HG02970 (cell line): ENCODE measurements around the gene FSCN2.
"Not testable (repeated sequence)": the region's sequence is repeated elsewhere in the genome, so short reads cannot be mapped to it uniquely, and the experiment has no call there.

Source experiments
- ATAC-seq: cut with Tn5 transposase; IDR thresholded peaks from one replicate; pipeline ENCODE4 v1.9.1; 2021; ENCODE audit warnings: mild to moderate bottlenecking, moderate library complexity, moderate number of reproducible peaks; ENCODE audit not compliant: unreplicated experiment, low FRiP score

Gene FSCN2

DNA sequence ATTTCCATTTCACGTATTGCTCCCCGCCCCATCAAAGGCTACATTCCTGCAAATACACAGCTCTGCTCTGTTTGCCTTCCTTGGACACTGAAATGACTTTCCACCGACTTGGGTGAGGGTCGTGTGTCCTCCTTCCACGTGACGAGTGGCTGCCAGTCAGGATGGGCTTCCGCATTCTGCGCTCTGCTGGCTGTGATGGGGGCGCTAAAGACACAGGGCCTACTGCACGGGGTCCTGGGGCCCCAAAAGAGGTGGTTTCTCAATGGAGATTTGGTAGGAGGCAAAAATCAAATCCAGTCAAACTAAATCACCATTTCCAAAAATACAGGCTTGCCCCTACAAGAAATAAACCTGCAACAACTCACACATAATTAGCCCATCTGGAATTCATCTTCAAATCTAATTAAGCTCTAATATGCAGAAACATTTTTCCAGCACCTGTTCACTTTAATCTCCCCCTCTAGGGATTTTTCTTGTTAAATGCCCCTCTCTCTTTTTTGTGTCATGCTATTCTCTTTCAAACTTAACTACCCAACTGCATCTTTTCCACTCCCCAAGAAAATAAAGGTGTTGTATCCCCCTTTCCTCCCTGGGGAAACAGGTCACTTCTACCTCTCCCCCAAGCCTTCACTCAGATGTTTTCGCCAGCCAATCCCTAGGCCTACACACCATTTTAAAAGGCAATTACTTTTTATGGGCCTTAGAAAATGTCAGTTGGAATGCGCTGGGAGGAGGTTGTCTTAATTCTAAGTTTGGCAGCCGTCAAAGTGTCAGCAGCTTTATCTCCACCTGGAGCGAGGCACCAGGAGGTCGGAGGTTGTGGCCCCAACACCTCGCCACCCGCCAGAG is 45.8 kb downstream of the FSCN2 start:
- ATAC-seq: no peak

DNA sequence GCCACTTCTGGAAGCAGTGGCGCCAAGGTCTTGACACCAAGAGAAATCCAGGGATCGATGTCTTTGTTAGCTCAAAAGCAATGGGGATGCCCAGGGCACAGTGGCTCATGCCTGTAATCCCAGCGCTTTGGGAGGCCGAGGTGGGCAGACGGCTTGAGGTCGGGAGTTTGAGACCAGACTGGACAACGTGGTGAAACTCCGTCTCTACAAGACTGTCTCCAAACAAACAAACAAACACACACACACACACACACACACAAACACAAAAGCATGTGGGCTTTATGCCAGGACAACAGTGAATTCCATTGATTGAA is 46.4 kb downstream of the FSCN2 start:
- ATAC-seq: no peak

DNA sequence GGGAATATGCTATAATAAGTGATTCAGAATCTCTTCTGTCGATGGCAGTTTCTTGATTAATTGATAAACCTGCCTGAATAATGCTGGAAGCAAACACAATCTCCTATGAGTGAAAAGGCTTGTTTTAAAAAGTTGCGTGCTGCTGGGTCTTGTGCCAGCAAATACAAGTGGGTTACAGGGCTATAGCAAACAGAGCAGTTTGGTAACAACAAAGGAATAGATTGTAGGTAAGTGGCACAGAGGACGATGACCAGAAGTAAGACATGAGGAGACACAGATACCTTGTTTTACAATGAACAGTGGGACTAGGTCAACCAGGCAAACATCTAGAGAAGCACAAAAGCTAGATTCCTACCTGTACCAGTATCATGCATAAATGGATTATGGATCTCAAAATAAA is 47.7 kb downstream of the FSCN2 start:
- ATAC-seq: no peak

DNA sequence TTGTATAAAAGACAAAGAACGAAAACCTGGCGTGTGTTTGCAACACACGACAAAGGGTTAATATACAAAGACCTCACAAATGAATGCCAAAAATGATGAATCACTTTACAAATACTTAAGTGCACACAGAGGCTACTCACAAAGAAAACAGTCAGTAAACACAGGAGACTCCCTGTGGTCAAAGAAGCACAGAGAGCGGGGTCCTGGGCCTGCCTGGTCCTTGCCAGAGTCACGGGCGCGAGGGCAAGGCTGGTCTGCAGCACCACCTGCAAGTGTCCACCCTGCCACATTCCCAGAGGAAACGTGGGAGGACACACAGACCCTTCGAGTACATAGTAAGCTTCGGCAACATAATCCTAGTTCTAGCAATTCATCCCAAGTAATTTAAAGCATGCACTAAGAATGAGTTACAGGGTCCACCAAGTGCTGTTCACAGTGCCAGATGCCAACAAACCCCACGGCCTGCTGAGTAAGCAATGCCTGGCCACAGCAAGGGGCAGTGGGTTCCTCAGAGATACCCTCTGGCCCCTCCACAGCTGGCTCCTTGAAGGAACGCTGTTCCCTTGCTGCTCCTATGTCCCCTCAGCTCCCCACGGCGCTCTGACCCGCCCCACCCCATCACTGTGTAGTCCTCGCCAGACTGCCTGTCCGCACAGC is 48.6 kb downstream of the FSCN2 start:
- no peak for ATAC-seq

DNA sequence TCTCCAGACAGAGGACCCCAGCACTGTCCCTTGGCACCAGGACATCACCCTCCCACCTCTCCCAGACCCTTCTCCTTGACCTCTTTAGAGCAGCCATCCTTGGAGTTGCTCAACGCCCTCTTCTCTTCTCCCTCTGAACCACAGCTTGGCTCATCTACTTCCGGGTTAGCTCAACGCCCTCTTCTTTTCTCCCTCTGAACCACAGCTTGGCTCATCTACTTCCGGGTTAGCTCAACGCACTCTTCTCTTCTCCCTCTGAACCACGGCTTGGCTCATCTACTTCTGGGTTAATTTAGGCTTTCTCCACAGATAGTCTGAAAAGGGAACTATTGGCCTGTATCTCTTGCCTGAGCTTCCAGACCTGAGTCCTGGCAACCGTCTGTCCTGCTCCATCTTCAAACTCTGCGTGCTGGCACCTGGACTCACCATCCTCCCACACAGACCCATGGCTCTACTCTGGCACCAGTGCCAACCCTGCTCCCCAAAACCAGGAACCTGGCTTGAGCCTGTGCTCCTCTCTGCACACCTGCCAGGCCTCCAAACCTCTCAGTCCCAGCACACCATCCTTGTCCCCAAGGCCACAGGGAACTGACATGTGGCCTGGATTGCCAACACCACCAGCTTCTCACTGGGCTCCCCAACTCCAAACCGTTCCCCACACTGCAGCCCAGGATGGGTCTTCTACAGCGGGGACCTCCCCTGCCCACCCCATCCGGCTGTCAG is 49.3 kb downstream of the FSCN2 start:
- no peak for ATAC-seq

DNA sequence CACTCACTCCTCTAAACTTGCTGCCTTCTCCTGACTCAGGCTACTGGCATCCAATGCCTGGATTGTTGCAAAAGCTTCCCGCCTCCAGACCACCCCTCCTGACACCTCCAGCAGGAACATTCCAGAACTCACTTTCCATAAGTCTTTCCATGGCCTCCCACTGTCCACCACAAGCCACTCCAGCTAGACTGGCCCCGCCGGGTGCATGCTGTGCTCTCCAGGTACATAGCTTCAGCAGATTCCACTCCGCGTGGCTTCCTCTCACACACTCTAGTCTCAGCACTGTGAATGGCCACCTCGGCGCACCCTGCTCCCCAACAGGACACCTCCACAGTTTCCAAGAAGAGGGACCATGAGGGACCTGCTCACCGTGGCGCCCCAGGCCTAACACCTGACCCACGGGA is 49.9 kb downstream of the FSCN2 start:
- no peak for ATAC-seq

DNA sequence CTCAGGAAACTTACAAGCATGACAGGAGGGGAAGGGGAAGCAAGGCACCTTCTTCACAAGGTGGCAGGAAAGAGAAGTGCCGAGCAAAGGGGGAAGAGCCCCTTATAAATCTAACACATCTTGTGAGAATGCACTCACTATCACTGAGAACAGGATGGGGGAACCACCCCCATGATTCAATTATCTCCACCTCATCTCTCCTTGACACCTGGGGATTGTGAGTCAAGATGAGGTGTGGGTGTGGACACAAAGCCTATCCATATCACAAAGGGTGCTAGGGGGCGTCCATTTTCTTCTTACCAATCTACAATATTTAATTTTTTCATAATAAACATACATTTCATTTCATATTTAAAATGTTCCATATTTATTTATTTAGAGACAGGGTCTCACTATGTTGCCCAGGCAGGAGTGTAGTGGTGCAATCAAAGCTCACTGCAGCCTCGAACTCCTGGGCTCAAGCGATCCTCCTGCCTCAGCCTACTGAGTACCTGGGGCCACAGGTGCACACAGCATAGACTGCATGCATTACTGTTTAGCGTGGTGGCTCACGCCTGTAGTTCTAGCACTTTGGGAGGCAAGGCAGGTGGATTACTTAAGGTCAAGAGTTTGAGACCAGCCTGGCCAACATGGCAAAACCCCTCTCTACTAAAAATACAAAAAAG is 50.5 kb downstream of the FSCN2 start:
- ATAC-seq: no peak

DNA sequence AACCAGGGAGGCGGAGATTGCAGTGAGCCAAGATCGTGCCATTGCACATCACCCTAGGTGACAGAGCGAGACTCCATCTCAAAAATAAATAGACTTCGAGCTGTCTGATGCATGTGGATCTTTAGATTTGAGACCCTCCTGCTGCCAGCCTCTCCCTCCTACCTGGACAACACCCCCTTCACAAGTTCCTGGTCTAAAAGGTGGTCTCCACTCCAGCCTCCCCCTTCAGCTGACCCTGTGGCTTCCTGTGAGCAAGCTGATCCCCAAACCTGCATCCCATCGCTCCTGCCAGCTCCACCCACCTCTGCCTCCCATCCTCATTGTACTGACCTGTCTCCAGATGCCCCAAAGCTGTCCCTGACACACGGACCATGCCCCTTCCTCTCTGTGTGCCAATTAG is 51.1 kb downstream of the FSCN2 start:
- no peak for ATAC-seq

DNA sequence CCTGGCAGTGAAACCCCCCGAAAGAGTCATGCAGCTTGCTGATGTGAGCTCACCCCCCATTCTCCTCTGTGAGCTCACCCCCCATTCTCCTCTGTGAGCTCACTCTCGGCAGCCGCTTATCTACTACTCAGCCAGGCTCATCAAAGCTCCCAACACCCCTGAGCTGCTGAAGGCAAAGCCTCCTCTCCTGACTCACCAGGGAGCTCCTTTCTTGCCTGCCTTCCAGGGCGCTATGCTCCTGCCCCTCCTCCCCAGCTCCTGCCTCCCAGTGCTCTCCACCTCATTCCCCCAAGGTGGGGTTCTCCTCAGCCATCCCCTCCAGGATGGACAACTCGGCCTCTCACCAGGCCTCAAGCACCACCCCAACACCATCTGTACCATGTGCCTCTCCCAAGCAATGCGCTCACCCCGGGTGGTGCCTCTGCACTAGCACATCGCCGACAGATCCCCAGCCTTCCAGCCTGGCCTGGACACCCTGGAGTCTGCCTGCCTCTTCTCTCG is 51.7 kb downstream of the FSCN2 start:
- ATAC-seq: no peak

DNA sequence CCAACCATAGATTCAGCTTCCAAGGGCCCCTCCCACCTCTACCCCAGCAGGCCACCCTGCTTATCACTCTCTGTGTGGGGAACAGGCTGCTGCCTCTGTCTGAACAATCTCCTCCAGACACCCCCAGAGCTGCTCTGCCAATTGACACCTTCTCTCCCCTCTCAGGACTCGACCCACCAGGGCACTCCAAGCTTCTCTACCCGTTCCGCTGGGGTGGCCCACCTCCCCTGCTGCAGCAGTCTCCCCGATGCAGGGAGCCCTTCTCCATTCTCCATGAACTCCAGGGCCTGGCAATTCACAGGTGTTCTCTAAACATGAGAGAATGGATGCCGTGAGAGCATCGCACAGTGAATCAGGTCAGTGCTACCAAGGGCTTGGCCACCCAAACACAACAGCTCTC is 52.3 kb downstream of the FSCN2 start:
- no peak for ATAC-seq

DNA sequence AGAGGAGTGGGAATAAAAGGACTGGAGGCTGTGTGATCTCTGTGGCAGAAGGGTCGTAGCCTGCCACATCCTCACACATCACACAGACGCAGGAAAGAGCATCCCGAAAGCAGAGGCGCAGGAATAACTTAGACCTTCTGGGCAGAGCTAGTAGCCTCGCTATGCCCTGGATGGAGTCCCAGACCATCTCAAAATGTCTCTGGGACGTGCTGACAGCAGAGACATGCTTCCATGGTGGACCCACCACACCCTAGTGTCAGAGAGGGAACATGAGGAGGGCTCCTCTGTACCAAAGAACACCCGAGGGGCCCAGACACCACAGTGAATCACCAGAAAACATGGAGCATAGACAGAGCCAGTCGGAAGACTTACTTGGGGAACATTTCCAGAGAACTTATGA is 53.6 kb downstream of the FSCN2 start:
- no peak for ATAC-seq

DNA sequence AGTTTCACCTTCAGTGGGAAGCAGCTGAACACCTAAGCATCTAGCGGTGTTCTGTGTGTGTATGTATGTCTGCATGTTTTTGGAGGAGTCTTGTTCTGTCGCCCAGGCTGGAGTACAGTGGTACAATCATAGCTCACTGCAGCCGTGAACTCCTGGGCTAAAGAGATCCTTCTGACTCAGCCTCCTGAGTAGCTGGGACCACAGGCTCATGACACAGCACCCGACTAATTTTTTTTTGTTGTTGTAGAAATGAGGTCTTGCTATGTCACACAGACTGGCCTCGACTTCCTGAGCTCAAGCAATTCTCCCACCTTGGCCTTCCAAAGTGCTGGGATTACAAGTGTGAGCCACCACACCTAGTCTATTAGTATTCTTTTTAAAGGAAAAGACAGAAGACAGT is 54.2 kb downstream of the FSCN2 start:
- ATAC-seq: no peak

DNA sequence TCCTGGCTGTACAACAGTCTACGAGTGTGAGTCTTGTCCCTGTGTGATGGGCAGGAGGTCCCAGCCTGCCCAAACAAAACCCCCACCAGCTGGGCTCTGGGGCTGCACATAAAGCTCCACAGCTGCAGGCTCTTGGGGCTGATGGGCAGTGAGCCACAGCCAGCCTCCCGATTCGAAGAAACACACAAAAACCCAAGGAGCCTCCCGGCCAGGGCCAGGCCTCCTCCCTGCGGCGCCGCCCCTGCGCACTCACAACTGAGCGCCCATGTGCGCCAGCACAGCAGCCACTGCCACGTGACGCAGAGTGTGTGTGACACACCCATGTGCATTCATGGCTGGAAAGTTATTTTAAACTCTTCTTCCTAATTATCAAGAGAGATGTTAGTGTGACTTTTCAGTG is 54.6 kb downstream of the FSCN2 start:
- ATAC-seq: no peak

DNA sequence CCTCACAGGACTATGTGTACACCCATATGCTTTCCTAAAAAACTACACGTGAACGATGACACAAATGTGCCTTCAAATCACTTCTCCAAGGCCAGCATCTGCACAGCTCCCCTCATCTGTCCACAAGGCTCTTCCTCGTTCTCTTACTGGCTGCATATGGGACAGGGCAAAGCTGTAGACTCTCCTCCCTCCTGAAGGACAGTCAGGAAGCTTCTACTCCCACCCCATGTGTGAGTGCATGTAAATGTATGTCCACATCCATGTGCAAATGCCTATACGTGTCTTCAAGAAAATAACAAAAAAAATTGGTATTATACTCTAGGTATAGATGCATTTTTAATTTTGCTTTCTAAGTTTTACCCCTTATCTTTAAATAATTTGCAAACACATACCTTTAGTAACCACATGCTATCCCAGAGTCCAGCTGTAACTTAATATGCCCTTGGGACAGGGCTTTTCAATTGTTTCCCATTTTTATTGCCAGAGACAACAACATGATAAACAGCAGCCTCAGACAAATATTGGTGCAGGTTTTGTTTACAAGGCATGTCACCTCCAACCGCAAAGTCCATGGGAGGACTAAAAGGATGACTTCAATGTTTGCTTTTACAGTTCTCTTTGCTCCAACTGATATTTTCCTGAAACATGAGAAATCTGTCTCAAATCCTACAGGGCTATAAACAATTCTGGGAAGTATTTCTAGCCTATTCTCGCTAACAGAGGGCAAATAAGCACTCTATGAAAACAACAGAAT is 55.6 kb downstream of the FSCN2 start:
- ATAC-seq: no peak

DNA sequence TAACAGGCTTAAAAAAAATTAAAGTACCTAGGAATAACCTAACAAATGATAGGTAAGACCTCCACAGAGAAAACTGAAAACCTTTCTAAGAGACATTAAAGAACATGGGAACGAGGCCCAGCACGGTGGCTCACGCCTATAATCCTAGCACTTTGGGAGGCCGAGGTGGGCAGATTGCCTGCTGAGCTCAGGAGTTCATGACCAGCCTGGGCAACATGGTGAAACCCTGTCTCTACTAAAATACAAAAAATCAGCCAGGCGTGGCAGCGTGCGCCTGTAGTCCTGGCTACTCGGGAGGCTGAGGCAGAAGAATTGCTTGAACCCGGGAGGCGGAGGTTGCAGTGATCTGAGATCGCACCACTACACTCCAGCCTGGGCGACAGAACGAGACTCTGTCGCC is 56.6 kb downstream of the FSCN2 start:
- ATAC-seq: not testable (repeated sequence)

DNA sequence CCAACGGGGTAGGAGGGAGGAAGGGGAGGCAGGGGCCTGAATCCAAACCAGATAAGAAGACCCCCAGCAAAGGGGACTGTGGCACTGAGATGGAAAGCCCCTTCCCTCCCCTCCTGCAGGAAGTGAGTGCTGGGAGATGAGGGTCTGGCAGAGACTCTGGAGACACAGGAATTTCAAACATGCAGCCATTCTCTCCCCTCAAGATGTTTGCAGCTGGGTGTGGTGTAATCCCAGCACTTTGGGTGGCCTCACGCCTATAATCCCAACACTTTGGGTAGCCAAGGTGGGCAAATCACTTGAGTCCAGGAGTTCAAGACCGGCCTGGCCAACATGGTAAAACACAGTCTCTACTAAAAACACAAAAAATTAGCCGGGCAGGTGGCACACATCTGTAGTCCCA is 57.9 kb downstream of the FSCN2 start:
- ATAC-seq: no peak
